Duodenal mucosa (tissue), 2 donors: ENCODE measurements around the gene MYO1D.
"Not testable (repeated sequence)": the region's sequence is repeated elsewhere in the genome, so short reads cannot be mapped to it uniquely, and the experiment has no call there.

ENCODE experiments used
- H3K27ac ChIP-seq: one replicate; pipeline ENCODE4 v1.7.0; 2013; ENCODE audit warnings: low read depth, low read length
- H3K27me3 ChIP-seq, 2 donors: one replicate each; pipeline ENCODE4 v1.7.0; 2013; ENCODE audit warnings: low read length in 2 of 2, control low read depth in 1 of 2; ENCODE audit not compliant: insufficient read depth in 2 of 2, control insufficient read depth in 1 of 2
- H3K36me3 ChIP-seq, 2 donors: one replicate each; pipeline ENCODE4 v1.7.0; 2013; ENCODE audit warnings: low read length in 2 of 2, control low read depth in 1 of 2; ENCODE audit not compliant: insufficient read depth in 2 of 2, control insufficient read depth in 1 of 2
- H3K4me1 ChIP-seq, 2 donors: one replicate each; pipeline ENCODE4 v1.7.0; 2013; ENCODE audit warnings: low read length in 2 of 2, control low read depth in 1 of 2; ENCODE audit not compliant: insufficient read depth in 2 of 2, control insufficient read depth in 1 of 2
- H3K4me3 ChIP-seq, 2 donors: one replicate each; pipeline ENCODE4 v1.7.0; 2013; ENCODE audit warnings: low read length in 2 of 2, low read depth in 1 of 2
- H3K9ac ChIP-seq, 2 donors: one replicate each; pipeline ENCODE4 v1.7.0; 2013; ENCODE audit warnings: low read length in 2 of 2, low read depth in 1 of 2
- H3K9me3 ChIP-seq, 2 donors: one replicate each; pipeline ENCODE4 v1.7.0; 2013; ENCODE audit warnings: low read length in 2 of 2, control low read depth in 1 of 2; ENCODE audit not compliant: control insufficient read depth in 1 of 2

The MYO1D gene

DNA sequence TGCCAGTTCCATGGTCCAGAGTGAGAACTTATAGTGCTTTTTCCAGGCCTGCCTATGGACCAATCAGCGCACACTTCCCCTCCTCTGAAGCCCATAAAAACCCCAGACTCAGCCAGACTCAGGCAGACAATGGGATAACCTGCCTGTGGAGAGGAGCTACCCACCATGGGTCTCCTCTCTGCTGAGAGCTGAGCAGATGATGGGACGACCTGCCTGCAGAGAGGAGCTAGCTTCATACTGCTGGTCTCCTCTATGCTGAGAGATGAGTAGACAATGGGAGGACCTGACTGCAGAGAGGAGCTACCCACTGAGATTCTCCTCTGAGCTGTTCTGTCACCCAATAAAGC is 144.7 kb downstream of the MYO1D start:
- Histone ChIP-seq H3K4me1 (no peaks in the 10 kb centered on the region), H3K27ac (no peak overlapping the region), H3K9ac (no peak overlapping the region), H3K27me3 (no peaks in the 10 kb centered on the region), H3K36me3 (peaks cover 6 to 25% of the 10 kb centered on the region in 2 donors), H3K9me3 (no peaks in the 10 kb centered on the region), H3K4me3 (no peak overlapping the region)

DNA sequence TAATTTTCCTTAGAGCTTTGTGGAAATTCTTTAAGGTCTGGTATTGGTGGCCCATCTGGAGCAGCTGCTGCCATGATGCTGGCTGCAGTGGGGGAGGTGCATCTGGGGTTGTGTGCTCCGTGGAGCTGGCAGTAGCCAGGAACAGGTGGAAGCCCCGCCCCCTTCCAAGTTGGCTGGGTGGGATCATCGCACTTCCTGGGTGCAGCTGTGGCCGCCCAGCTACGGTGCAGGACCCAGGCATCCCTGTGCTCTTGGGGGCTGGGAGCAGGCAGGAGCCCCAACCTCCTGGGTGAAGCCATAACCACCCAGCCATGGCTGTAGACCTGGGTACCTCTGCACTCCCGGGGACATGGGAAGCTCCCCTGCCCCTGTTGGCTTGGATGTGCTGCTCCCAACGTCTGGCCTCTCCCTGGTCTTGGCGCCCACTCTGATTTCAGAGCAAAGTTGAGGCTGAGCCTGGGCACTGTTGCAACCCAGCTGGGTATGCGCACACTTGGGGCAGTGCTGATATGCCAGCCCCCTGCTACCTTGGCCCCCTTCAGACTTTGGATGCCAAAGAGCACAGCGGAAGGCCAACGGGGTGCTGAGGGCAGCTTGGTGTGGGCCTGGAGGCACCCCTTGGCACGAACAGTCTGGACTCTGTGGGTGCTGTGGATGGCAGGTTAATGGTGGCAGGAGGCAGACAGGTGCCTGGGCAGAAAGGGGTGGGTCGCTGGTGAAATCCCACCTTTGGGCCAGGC is 145.2 kb downstream of the MYO1D start:
- Histone ChIP-seq H3K36me3 (peaks cover 6 to 28% of the 10 kb centered on the region in 2 donors), H3K9ac (no peak overlapping the region), H3K4me1 (no peaks in the 10 kb centered on the region), H3K27ac (no peak overlapping the region), H3K4me3 (no peak overlapping the region), H3K9me3 (no peaks in the 10 kb centered on the region), H3K27me3 (no peaks in the 10 kb centered on the region)

DNA sequence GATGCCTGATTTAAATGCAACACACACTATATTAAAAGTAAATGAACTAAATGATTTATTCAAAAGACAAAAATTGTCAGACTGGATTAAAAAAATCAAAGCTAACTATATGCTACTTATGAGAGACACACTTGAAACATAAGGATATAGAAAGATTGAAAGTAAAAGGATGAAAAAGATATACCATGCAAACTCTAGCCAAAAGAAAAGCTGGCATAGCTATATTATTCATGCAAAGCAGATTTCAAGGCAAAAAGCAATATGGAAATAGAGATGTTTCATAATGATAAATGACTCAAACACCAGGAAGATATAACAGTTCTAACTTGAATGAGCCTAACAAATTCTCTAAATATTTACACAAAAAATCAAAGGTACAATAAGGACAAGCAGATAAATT is 149.2 kb downstream of the MYO1D start:
- Histone ChIP-seq H3K27me3 (no peaks in the 10 kb centered on the region), H3K9ac (no peak overlapping the region), H3K9me3 (peaks cover 0 to 4% of the 10 kb centered on the region in 2 donors), H3K4me3 (no peak overlapping the region), H3K36me3 (peaks cover 0 to 16% of the 10 kb centered on the region in 2 donors), H3K27ac (no peak overlapping the region), H3K4me1 (no peaks in the 10 kb centered on the region)

DNA sequence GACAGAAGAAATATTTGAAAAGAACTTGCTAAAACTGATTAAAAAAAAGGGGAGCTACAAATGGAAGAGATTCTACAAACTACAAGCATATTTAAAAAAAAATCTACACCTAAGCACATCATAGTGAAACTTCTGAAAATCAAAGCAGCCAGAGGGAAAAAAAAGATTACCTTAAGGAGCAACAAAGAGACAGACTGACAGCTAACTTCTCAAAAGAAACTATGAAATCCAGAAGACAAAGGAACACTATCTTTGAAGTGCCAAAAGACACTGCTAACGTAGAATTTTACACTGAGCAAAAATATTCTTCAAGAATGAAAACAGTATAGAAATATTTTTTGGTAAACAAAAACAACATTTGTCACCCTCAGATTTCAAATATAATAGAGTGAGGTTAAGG is 151.2 kb downstream of the MYO1D start:
- Histone ChIP-seq H3K36me3 (peaks cover 4 to 7% of the 10 kb centered on the region in 2 donors), H3K4me1 (no peaks in the 10 kb centered on the region), H3K9me3 (peaks cover 0 to 4% of the 10 kb centered on the region in 2 donors), H3K27ac (no peak overlapping the region), H3K27me3 (no peaks in the 10 kb centered on the region), H3K4me3 (no peak overlapping the region), H3K9ac (no peak overlapping the region)

DNA sequence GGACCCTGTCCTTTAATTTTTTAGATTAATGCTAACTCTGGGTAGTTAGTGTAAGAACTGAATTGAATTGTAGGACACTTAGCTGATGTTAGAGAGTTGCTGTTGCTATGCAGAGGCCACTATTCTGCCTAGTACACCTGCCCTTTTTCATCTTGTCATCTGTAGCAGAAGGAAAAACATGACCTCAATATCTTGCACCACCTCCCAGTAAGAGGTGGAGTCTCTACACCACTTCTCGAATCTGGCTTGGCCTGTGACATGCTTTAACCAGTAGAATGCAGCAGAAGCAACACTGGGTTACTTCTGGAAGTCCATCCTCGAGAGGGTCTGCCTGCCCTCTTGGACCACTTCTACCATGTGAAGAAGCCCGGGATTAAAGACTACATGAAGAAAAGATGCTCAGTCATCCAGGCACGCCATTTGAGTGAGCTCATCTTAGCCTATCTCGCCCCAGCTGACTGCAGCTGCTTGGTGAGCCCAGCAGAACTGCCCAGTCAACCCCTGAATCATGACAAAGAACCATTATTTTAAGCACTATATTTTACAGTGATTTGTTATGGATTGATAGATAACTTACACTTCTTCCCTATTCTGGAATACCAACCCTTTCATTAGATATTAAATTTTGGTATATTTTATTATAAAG is 153.5 kb downstream of the MYO1D start:
- Histone ChIP-seq H3K9ac (no peak overlapping the region), H3K27ac (no peak overlapping the region), H3K4me1 (no peaks in the 10 kb centered on the region)

DNA sequence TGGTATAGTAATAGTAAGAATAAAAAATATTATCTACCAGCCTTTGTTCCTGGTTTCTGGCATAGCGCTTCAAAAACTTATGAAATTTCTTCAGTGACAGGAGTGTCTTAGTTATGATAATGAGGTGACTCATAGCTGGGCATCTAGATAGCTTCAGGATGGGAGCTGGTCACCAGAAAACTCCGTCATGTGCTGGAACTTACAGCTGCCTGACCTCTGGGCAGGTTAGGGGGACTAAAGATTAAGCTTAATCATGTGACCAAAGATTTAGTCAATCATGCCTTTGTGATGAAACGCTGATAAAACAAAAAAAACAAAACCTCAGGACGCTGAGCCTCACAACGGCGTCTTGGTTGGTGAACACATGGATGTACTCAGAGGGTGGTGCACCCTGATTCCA is 154.2 kb downstream of the MYO1D start:
- Histone ChIP-seq H3K27me3 (no peaks in the 10 kb centered on the region), H3K9me3 (peaks cover 0 to 4% of the 10 kb centered on the region in 2 donors), H3K4me1 (no peaks in the 10 kb centered on the region), H3K27ac (no peak overlapping the region), H3K9ac (no peak overlapping the region), H3K4me3 (no peak overlapping the region), H3K36me3 (peaks cover 7 to 16% of the 10 kb centered on the region in 2 donors)

More for the DNA sequence above, 153.5 kb downstream of the MYO1D start:
- Histone ChIP-seq H3K4me3 (no peak overlapping the region), H3K9me3 (peaks cover 0 to 4% of the 10 kb centered on the region in 2 donors), H3K27me3 (no peaks in the 10 kb centered on the region), H3K36me3 (peaks cover 7 to 16% of the 10 kb centered on the region in 2 donors)

DNA sequence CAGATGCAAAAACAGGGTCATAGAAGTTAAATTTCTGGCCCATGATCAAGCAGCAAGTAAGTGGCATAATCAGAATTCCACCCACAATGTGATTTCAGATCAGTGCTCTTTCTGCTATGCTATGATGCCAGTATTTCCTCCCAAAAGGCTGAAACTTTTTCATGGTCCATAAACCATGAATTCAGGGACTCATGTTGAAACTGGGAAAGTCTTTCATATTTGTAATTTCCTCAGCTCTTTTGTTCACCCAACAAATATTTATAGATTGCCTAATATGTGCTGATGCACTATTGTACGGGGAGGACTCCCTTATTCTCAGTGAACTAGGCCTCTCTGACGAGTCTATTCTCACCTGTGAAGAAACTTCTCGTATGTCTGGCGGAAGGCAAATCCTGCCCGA is 156.3 kb downstream of the MYO1D start:
- no peak overlapping the region for H3K27ac ChIP-seq
- H3K9ac ChIP-seq = no peak overlapping the region
- no peaks in the 10 kb centered on the region for H3K4me1 ChIP-seq
- H3K36me3 ChIP-seq = peaks cover 7 to 12% of the 10 kb centered on the region in 2 donors
- no peak overlapping the region for H3K4me3 ChIP-seq
- H3K9me3 ChIP-seq = no peaks in the 10 kb centered on the region
- no peaks in the 10 kb centered on the region for H3K27me3 ChIP-seq

DNA sequence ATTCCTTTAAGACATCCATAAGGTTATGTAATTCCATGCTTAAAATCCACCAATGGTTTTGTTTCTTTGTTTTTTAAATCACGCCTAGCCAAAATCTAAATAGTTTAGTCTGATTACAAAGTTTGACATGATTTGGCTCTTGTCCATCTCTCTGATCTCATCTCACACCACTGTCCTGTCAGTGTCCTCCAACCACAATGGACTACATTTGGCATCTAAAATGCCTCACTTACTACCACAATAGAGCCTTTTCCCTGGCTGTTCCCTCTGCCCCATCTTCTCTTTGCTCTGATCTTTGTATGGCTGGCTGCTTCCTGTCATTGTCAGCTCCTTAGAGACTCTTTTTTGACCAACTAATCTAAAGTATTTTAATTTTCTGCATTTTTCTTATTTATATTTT is 157.2 kb downstream of the MYO1D start:
- Histone ChIP-seq H3K27ac (no peak overlapping the region), H3K36me3 (peaks cover 7 to 12% of the 10 kb centered on the region in 2 donors), H3K9me3 (no peaks in the 10 kb centered on the region), H3K4me1 (no peaks in the 10 kb centered on the region), H3K27me3 (no peaks in the 10 kb centered on the region), H3K4me3 (no peak overlapping the region), H3K9ac (no peak overlapping the region)

DNA sequence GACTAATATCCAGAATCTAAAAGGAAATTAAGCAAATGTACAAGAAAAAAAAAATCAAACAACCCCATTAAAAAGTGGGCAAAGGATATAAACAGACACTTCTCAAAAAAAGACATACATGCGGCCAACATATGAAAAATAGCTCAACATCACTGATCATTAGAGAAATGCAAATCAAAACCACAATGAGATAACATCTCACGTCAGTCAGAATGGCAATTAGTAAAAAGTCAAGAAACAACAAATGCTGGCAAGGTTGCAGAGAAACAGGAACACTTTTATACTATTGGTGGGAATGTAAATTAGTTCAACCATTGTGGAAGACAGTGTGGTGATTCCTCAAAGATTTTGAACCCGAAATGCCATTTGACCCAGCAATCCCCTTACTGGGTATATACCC is 162.0 kb downstream of the MYO1D start:
- not testable (repeated sequence) for H3K4me1 ChIP-seq, H3K27ac ChIP-seq, H3K9ac ChIP-seq, H3K4me3 ChIP-seq, H3K9me3 ChIP-seq, H3K27me3 ChIP-seq
- H3K36me3 ChIP-seq = peaks cover 0 to 19% of the 10 kb centered on the region in 2 donors

DNA sequence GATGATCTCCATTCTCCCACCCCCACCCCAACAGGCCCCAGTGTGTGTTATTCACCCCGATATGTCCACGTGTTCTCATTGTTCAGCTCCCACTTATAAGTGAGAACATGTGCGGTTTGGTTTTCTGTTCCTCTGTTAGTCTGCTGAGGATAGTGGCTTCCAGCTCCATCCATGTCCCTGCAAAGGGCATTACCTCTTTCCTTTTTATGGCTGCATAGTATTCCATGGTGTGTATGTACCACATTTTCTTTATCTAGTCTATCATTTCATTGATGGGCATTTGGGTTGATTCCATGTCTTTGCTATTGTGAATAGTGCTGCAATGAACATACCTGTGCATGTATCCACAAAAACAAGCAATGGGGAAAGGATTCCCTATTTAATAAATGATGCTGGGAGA is 162.7 kb downstream of the MYO1D start:
- H3K9ac ChIP-seq, H3K4me3 ChIP-seq: not testable (repeated sequence)
- H3K36me3 ChIP-seq = peaks cover 0 to 16% of the 10 kb centered on the region in 2 donors

More for the DNA sequence above, 162.7 kb downstream of the MYO1D start:
- not testable (repeated sequence) for H3K27me3 ChIP-seq, H3K4me1 ChIP-seq, H3K9me3 ChIP-seq, H3K27ac ChIP-seq
